Skeletal muscle satellite cell (primary cell): Measurements from ENCODE around the gene ACSS2.
"Not testable (repeated sequence)": the region's sequence is repeated elsewhere in the genome, so short reads cannot be mapped to it uniquely, and the experiment has no call there.

ENCODE experiments used
- H3K27me3 ChIP-seq: 2 replicates; pipeline ENCODE4 v1.7.0; 2013; ENCODE audit warnings: low read length; ENCODE audit not compliant: control insufficient read depth, insufficient read depth
- H3K36me3 ChIP-seq: 2 replicates; pipeline ENCODE4 v1.7.0; 2013; ENCODE audit warnings: mild to moderate bottlenecking, control low read depth, low read length; ENCODE audit not compliant: insufficient read depth
- H3K4me1 ChIP-seq: 2 replicates; pipeline ENCODE4 v1.7.0; 2013; ENCODE audit warnings: low read length; ENCODE audit not compliant: control insufficient read depth, insufficient read depth
- H3K4me2 ChIP-seq: 2 replicates; pipeline ENCODE4 v1.7.0; 2013; ENCODE audit warnings: mild to moderate bottlenecking, low read length
- H3K4me3 ChIP-seq: 2 replicates; pipeline ENCODE4 v1.7.0; 2013; ENCODE audit warnings: low read length
- H3K9ac ChIP-seq: 2 replicates; pipeline ENCODE4 v1.7.0; 2013; ENCODE audit warnings: mild to moderate bottlenecking, low read depth, low read length, moderate library complexity
- H3K9me3 ChIP-seq: replicated peaks from 2 replicates; pipeline ENCODE4 v1.7.0; 2013; ENCODE audit warnings: mild to moderate bottlenecking, control low read depth, low read length

ACSS2 gene

GRCh38 chr20:34875642-34876405 is 588 bp upstream of the ACSS2 start:
- Histone ChIP-seq H3K4me3 (peak overlapping the region; percentile 57), H3K27me3 (no peaks in the 10 kb centered on the region), H3K9me3 (no peaks in the 10 kb centered on the region), H3K9ac (no peak overlapping the region), H3K36me3 (no peaks in the 10 kb centered on the region), H3K4me2 (peak overlapping the region; percentile 72), H3K4me1 (peaks cover 21% of the 10 kb centered on the region)

GRCh38 chr20:34880215-34880850 is 3.9 kb downstream of the ACSS2 start:
- Histone ChIP-seq H3K36me3 (peaks cover 13% of the 10 kb centered on the region), H3K4me1 (peaks cover 4% of the 10 kb centered on the region), H3K4me2 (no peak overlapping the region), H3K27me3 (no peaks in the 10 kb centered on the region), H3K4me3 (no peak overlapping the region), H3K9ac (no peak overlapping the region), H3K9me3 (no peaks in the 10 kb centered on the region)

- H3K4me1 ChIP-seq, H3K4me2 ChIP-seq, H3K9ac ChIP-seq, H3K9me3 ChIP-seq, H3K4me3 ChIP-seq, H3K27me3 ChIP-seq: not testable (repeated sequence)
- peaks cover 13% of the 10 kb centered on the region for H3K36me3 ChIP-seq
These were observed 4.6 kb downstream of the ACSS2 start for GRCh38 chr20:34880971-34881370.

GRCh38 chr20:34881689-34882088 is 5.3 kb downstream of the ACSS2 start:
- no peak overlapping the region for H3K4me3 ChIP-seq
- H3K36me3 ChIP-seq: peaks cover 13% of the 10 kb centered on the region
- no peaks in the 10 kb centered on the region for H3K27me3 ChIP-seq

GRCh38 chr20:34883087-34883688 is 6.8 kb downstream of the ACSS2 start:
- Histone ChIP-seq H3K27me3 (no peaks in the 10 kb centered on the region), H3K4me1 (no peaks in the 10 kb centered on the region), H3K9me3 (no peaks in the 10 kb centered on the region), H3K4me2 (no peak overlapping the region), H3K9ac (no peak overlapping the region), H3K4me3 (no peak overlapping the region), H3K36me3 (peaks cover 13% of the 10 kb centered on the region)

More at GRCh38 chr20:34881689-34882088, 5.3 kb downstream of the ACSS2 start:
- Histone ChIP-seq H3K4me1 (no peaks in the 10 kb centered on the region), H3K4me2 (no peak overlapping the region), H3K9me3 (no peaks in the 10 kb centered on the region), H3K9ac (no peak overlapping the region)

DNA sequence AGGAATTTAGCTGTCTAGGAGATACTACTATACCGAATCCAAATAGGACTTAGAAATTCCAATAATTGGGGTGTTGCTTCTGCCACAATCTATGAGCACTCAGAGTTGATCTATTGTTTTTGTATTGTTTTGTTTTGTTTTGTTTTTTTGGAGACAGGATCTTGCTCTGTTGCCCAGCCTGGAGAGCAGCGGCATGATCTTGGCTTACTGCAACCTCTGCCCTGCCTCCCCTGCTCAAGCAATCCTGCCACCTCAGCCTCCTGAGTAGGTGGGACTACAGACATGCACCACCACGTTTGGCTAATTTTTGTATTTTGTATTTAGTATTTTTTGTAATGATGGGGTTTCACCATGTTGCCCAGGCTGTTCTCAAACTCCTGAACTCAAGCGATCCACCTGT is 7.4 kb downstream of the ACSS2 start:
- H3K36me3 ChIP-seq: peaks cover 13% of the 10 kb centered on the region
- H3K4me3 ChIP-seq: no peak overlapping the region
- H3K9me3 ChIP-seq: no peaks in the 10 kb centered on the region
- H3K27me3 ChIP-seq: no peaks in the 10 kb centered on the region
- no peak overlapping the region for H3K9ac ChIP-seq
- no peaks in the 10 kb centered on the region for H3K4me1 ChIP-seq
- no peak overlapping the region for H3K4me2 ChIP-seq

DNA sequence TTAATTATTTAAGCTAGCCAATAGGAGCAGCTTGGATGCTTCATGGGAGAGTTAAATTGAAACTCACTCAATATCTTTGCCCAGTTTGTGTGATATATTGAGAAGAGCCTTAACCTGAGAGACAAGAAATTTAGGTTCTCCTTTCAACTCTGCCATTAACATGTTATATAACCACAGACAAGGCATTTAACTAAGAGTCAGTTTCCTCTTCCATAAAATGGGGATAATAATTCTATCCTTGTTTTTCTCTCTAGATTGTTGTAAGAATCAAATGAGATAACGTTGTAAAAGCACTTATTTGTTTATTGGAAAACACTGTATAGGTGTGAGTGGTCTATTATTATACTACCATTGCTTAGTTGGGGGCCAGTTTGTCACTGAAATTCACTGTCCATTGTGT is 7.8 kb downstream of the ACSS2 start:
- Histone ChIP-seq H3K9me3 (no peaks in the 10 kb centered on the region), H3K27me3 (no peaks in the 10 kb centered on the region), H3K4me1 (no peaks in the 10 kb centered on the region), H3K4me3 (no peak overlapping the region), H3K36me3 (peaks cover 13% of the 10 kb centered on the region), H3K4me2 (no peak overlapping the region), H3K9ac (no peak overlapping the region)

DNA sequence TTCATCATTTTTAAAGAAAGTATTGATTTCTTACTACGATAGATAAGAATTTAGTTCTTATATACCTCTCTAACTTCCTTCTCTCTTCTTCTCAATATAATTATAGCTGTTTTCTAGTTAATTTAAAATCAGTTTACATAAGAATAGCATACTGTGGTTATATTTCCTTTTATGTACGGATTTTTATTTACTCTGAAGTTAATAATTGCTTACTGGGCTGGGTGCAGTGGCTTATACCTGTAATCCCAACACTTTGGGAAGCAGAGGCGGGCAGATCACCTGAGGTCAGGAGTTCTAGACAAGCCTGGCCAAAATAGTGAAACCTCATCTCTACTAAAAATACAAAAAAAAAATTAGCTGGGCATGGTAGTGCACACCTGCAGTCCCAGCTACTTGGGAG is 9.7 kb downstream of the ACSS2 start:
- no peaks in the 10 kb centered on the region for H3K27me3 ChIP-seq
- H3K4me1 ChIP-seq: peaks cover 5% of the 10 kb centered on the region
- no peaks in the 10 kb centered on the region for H3K9me3 ChIP-seq
- H3K4me3 ChIP-seq: no peak overlapping the region
- peaks cover 13% of the 10 kb centered on the region for H3K36me3 ChIP-seq
- H3K4me2 ChIP-seq: no peak overlapping the region
- H3K9ac ChIP-seq: no peak overlapping the region

DNA sequence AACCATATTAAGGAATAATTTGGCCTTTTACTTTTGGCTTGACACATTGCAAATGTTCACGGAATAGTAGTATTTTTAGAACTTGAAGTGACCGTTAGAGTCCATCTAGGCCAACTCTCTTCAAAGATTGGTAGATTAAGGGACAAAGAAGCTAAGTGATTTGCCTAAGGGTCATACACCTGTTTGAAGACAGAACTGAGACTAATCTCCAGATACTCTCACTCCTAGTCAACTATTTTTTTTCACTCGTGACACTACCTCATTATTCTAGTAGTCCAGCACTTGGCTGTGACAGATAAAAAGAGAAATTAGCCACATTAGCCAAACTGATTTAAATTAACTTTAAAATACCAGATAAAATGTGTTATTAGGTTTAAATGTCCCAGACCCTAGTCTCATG is 10.6 kb downstream of the ACSS2 start:
- Histone ChIP-seq H3K4me3 (no peak overlapping the region), H3K9ac (no peak overlapping the region)

DNA sequence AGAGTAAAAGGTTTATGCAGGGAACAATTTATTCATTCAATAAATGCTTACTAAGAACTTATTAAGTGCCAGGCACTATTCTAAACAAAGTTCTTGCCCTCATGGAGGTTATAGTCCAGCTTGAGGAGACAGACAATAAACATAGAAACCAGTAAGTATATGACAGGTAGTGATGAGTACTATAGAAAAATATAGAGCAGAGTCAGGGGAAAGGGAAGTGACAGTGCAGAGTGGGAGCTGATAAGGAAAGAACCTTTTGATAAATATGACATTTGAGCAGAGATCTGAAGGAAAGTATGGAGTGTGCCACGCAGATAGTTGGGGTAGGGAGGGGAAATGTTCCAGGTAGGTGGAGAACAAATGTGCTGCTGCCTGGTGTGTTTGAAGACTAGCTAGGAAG is 12.1 kb downstream of the ACSS2 start:
- H3K9ac ChIP-seq: no peak overlapping the region
- H3K4me3 ChIP-seq: no peak overlapping the region
- peaks cover 11% of the 10 kb centered on the region for H3K4me1 ChIP-seq
- H3K36me3 ChIP-seq: peaks cover 6% of the 10 kb centered on the region
- no peaks in the 10 kb centered on the region for H3K27me3 ChIP-seq
- no peak overlapping the region for H3K4me2 ChIP-seq
- no peaks in the 10 kb centered on the region for H3K9me3 ChIP-seq

More for the DNA sequence above, 10.6 kb downstream of the ACSS2 start:
- no peak overlapping the region for H3K4me2 ChIP-seq
- peaks cover 11% of the 10 kb centered on the region for H3K4me1 ChIP-seq
- peaks cover 13% of the 10 kb centered on the region for H3K36me3 ChIP-seq
- no peaks in the 10 kb centered on the region for H3K27me3 ChIP-seq
- no peaks in the 10 kb centered on the region for H3K9me3 ChIP-seq

GRCh38 chr20:34891166-34892062 is 15.0 kb downstream of the ACSS2 start:
- H3K4me1 ChIP-seq: peaks cover 11% of the 10 kb centered on the region
- H3K4me2 ChIP-seq: no peak overlapping the region
- no peak overlapping the region for H3K4me3 ChIP-seq
- H3K27me3 ChIP-seq: no peaks in the 10 kb centered on the region
- H3K36me3 ChIP-seq: no peaks in the 10 kb centered on the region
- H3K9ac ChIP-seq: no peak overlapping the region
- H3K9me3 ChIP-seq: no peaks in the 10 kb centered on the region
